Esophagus squamous epithelium (tissue), 5 donors: ENCODE results near the gene NT5DC2. TPM values are rescaled to one million over a fixed set of nuclear protein-coding genes. Genes with fewer than 3 reads are reported as not detected.
A peak's percentile ranks its signal among the peaks of the same experiment; 100 is the strongest.

Experiments used
- DNase-seq: peaks from one replicate; lab custom pipeline; 2025; lab: John Stamatoyannopoulos, UW
- H3K27ac ChIP-seq, 4 donors: fragments of 200-600 bp; sonication (generic); one replicate each; pipeline ENCODE4 v1.5.1; 2016 to 2019; ENCODE audit warnings: mild to moderate bottlenecking in 1 of 4
- H3K27me3 ChIP-seq, 4 donors: fragments of 200-600 bp; sonication (generic); 1 replicate in 3 of 4; 2 replicates in 1 of 4; pipeline versions ENCODE4 v1.5.1 to v1.6.0; 2017 to 2021; ENCODE audit warnings: antibody characterized with exemption in 1 of 4
- H3K36me3 ChIP-seq, 3 donors: fragments of 200-600 bp; sonication (generic); one replicate each; pipeline ENCODE4 v1.5.1; 2016 to 2019
- H3K4me1 ChIP-seq, 3 donors: fragments of 200-600 bp; sonication (generic); one replicate each; pipeline ENCODE4 v1.5.1; 2017 to 2019
- H3K4me3 ChIP-seq, 4 donors: fragments of 200-600 bp; sonication (generic); 1 replicate in 3 of 4; 2 replicates in 1 of 4; pipeline ENCODE4 v1.5.1; 2016 to 2019; ENCODE audit warnings: mild to moderate bottlenecking in 2 of 4, moderate library complexity in 1 of 4
- H3K9me3 ChIP-seq, 3 donors: fragments of 200-600 bp; sonication (generic); one replicate each; pipeline ENCODE4 v1.5.1; 2016 to 2019
- CTCF ChIP-seq, 6 experiments: fragments of 450-650 bp in 4 of 6; fragments of 200-600 bp in 2 of 6; sonication (generic) in 2 of 6; IDR thresholded peaks; one replicate each; pipeline ENCODE4 v1.5.1; 2016 to 2019; ENCODE audit warnings: antibody characterized with exemption in 6 of 6, mild to moderate bottlenecking in 4 of 6, moderate library complexity in 4 of 6
- POLR2A ChIP-seq, 4 donors: fragments of 450-650 bp; IDR thresholded peaks; one replicate each; pipeline ENCODE4 v1.6.1; 2017; ENCODE audit warnings: antibody characterized with exemption in 4 of 4, mild to moderate bottlenecking in 4 of 4, moderate library complexity in 3 of 4
- WGBS, 2 donors: methylation state at CpG; one replicate each; pipeline ENCODE4 v1.1.5; 2018; 5-methylcytosine and 5-hydroxymethylcytosine counted together
- intact Hi-C: fragments of 100-400 bp; cut with DNase I; formaldehyde crosslinking; loops from one replicate; pipeline ENCODE4 v1.15.0; 2022
- total RNA-seq, 4 donors: library from RNA; depleted of rRNA; stranded (reverse); fragments of >200 nt; gene quantifications; one replicate each; pipeline ENCODE4 v1.1.0, GENCODE V29; 2016
- donor health status: DM: yes; HTN: yes; CAD: no.

NT5DC2 gene
- total RNA-seq, 4 donors from 2014 or later, result 58.9 to 79.5 (median 70.2) TPM

- Histone ChIP-seq H3K27ac (peak overlapping the region in 1 of 4 donors; percentile 36), H3K36me3 (peaks cover 40 to 84% (median 63%) of the 10 kb centered on the region in 3 donors), H3K9me3 (no peaks in the 10 kb centered on the region), H3K27me3 (no peaks in the 10 kb centered on the region), H3K4me1 (peaks cover 23 to 46% (median 29%) of the 10 kb centered on the region in 3 donors), H3K4me3 (no peak overlapping the region)
- no peak for DNase-seq
- intact Hi-C loops, result loop anchor here (5.0 kb wide), 1 partner anchor 51 kb away; the partner anchor contains the start of gene NT5DC2
- no peak for TF ChIP-seq CTCF (IDR thresholded peaks at IDR 0.05)
- TF ChIP-seq POLR2A (IDR thresholded peaks at IDR 0.05), result no peak
- WGBS, 2 donors, result 68 to 87% methylated on average over 12 to 23 of the region's 27 CpGs
Measured at GRCh38 chr3:52480768-52481715, 52.6 kb downstream of the NT5DC2 start.

- Histone ChIP-seq H3K36me3 (peaks cover 46 to 84% (median 74%) of the 10 kb centered on the region in 3 donors), H3K4me3 (peak overlapping the region in 1 of 4 donors; percentile 3), H3K27ac (peak overlapping the region in 2 of 4 donors; percentile 8 to 36), H3K27me3 (no peaks in the 10 kb centered on the region), H3K9me3 (no peaks in the 10 kb centered on the region), H3K4me1 (peaks cover 21 to 36% (median 24%) of the 10 kb centered on the region in 3 donors)
- 78 to 90% methylated on average over 9 of the region's 16 CpGs for WGBS, 2 donors
- intact Hi-C loops, result loop anchor here (5.0 kb wide), 1 partner anchor 52 kb away; the partner anchor contains the start of gene NT5DC2
- no peak for DNase-seq
- TF ChIP-seq POLR2A (IDR thresholded peaks at IDR 0.05), result no peak
Measured at GRCh38 chr3:52479877-52480575, 53.6 kb downstream of the NT5DC2 start.

GRCh38 chr3:52479037-52479876 is 54.4 kb downstream of the NT5DC2 start:
- TF ChIP-seq POLR2A (IDR thresholded peaks at IDR 0.05) (no peak), CTCF (IDR thresholded peaks at IDR 0.05) (no peak)
- DNase-seq, result no peak
- H3K4me1 ChIP-seq, result peaks cover 14 to 29% (median 16%) of the 10 kb centered on the region in 3 donors
- 97 to 98% methylated on average over 6 to 7 of the region's 7 CpGs for WGBS, 2 donors
- H3K27ac ChIP-seq, result peak overlapping the region in 1 of 4 donors; percentile 36
- H3K9me3 ChIP-seq, result no peaks in the 10 kb centered on the region
- no peak overlapping the region for H3K4me3 ChIP-seq
- intact Hi-C loops, result no loop called here
- peaks cover 46 to 89% (median 79%) of the 10 kb centered on the region in 3 donors for H3K36me3 ChIP-seq
- no peaks in the 10 kb centered on the region for H3K27me3 ChIP-seq

- no peak for DNase-seq
- TF ChIP-seq POLR2A (IDR thresholded peaks at IDR 0.05) (no peak), CTCF (IDR thresholded peaks at IDR 0.05) (no peak)
- peaks cover 0 to 14% (median 3%) of the 10 kb centered on the region in 3 donors for H3K4me1 ChIP-seq
- no peak overlapping the region for H3K27ac ChIP-seq
- H3K36me3 ChIP-seq, result peaks cover 52 to 100% (median 92%) of the 10 kb centered on the region in 3 donors
- H3K27me3 ChIP-seq, result no peaks in the 10 kb centered on the region
- no peaks in the 10 kb centered on the region for H3K9me3 ChIP-seq
- WGBS, 2 donors, result 91% methylated on average over 6 of the region's 6 CpGs; no CpG with 5 or more reads in 1 of the 2 donors
- H3K4me3 ChIP-seq, result no peak overlapping the region
- intact Hi-C loops, result no loop called here
Measured at GRCh38 chr3:52477796-52478095, 55.9 kb downstream of the NT5DC2 start.
